Gastroesophageal sphincter (tissue), 3 donors: ENCODE results near the gene CLIC4.

Experiments used
- CTCF ChIP-seq, 4 experiments: fragments of 200-600 bp in 2 of 4; fragments of 450-650 bp in 2 of 4; sonication (generic) in 1 of 4; IDR thresholded peaks; one replicate each; pipeline ENCODE4 v1.5.1; 2017 to 2019; ENCODE audit warnings: antibody characterized with exemption in 4 of 4, mild to moderate bottlenecking in 2 of 4, moderate library complexity in 2 of 4
- EP300 ChIP-seq: sonication (generic); formaldehyde crosslinking; IDR thresholded peaks from one replicate; pipeline ENCODE4 v1.6.1; 2017; ENCODE audit warnings: antibody characterized with exemption, mild to moderate bottlenecking
- POLR2A ChIP-seq, 2 donors: fragments of 450-650 bp; IDR thresholded peaks; one replicate each; pipeline ENCODE4 v1.6.1; 2017; ENCODE audit warnings: antibody characterized with exemption in 2 of 2, mild to moderate bottlenecking in 2 of 2, moderate library complexity in 1 of 2

- TF ChIP-seq POLR2A (IDR thresholded peaks at IDR 0.05) (no peak), EP300 (no peak), CTCF (IDR thresholded peaks at IDR 0.05) (no peak)
These were observed 101.4 kb downstream of the CLIC4 start for GRCh38 chr1:24846671-24847070.
